Neutrophil (primary cell): ENCODE data around the gene RGS19.

Experiments used
- H3K27ac ChIP-seq: fragments of 200-600 bp; sonication (generic); 2 replicates; pipeline ENCODE4 v1.5.1; 2016; ENCODE audit warnings: mild to moderate bottlenecking, moderate library complexity
- H3K27me3 ChIP-seq: fragments of 200-600 bp; sonication (generic); 2 replicates; pipeline ENCODE4 v1.6.0; 2016; ENCODE audit warnings: mild to moderate bottlenecking
- H3K36me3 ChIP-seq: fragments of 200-600 bp; sonication (generic); 2 replicates; pipeline ENCODE4 v1.5.1; 2017
- H3K4me1 ChIP-seq, 2 experiments: fragments of 200-600 bp in 1 of 2; sonication (generic) in 1 of 2; 1 replicate in 1 of 2; 2 replicates in 1 of 2; pipeline versions ENCODE4 v1.5.1 to v1.6.1; 2013 to 2016; ENCODE audit warnings: low read depth in 1 of 2, low read length in 1 of 2, mild to moderate bottlenecking in 1 of 2, moderate library complexity in 1 of 2; ENCODE audit not compliant: control insufficient read depth in 1 of 2, insufficient read depth in 1 of 2
- H3K4me3 ChIP-seq, 2 experiments: fragments of 200-600 bp in 1 of 2; sonication (generic) in 1 of 2; 1 replicate in 1 of 2; 2 replicates in 1 of 2; pipeline ENCODE4 v1.5.1; 2013 to 2016; ENCODE audit warnings: low read depth in 1 of 2, low read length in 1 of 2, mild to moderate bottlenecking in 1 of 2, moderate library complexity in 1 of 2
- H3K9me3 ChIP-seq: fragments of 200-600 bp; sonication (generic); 2 replicates; pipeline ENCODE4 v1.5.1; 2016
- TF ChIP-seq, protein P1 (sequence below): fragments of 200-600 bp; sonication (generic); IDR thresholded peaks from 2 replicates; pipeline ENCODE4 v1.5.1; 2016; ENCODE audit warnings: antibody characterized with exemption

Gene RGS19

GRCh38 chr20:64023361-64024140, 55.8 kb downstream of the RGS19 start:
- TF ChIP-seq, protein P1, sequence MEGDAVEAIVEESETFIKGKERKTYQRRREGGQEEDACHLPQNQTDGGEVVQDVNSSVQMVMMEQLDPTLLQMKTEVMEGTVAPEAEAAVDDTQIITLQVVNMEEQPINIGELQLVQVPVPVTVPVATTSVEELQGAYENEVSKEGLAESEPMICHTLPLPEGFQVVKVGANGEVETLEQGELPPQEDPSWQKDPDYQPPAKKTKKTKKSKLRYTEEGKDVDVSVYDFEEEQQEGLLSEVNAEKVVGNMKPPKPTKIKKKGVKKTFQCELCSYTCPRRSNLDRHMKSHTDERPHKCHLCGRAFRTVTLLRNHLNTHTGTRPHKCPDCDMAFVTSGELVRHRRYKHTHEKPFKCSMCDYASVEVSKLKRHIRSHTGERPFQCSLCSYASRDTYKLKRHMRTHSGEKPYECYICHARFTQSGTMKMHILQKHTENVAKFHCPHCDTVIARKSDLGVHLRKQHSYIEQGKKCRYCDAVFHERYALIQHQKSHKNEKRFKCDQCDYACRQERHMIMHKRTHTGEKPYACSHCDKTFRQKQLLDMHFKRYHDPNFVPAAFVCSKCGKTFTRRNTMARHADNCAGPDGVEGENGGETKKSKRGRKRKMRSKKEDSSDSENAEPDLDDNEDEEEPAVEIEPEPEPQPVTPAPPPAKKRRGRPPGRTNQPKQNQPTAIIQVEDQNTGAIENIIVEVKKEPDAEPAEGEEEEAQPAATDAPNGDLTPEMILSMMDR, result no peak
- H3K36me3 ChIP-seq, result peaks cover 94% of the 10 kb centered on the region
- no peak overlapping the region for H3K4me3 ChIP-seq
- no peak overlapping the region for H3K27ac ChIP-seq
- peaks cover 8 to 15% of the 10 kb centered on the region in 2 experiments for H3K4me1 ChIP-seq
- H3K9me3 ChIP-seq, result no peaks in the 10 kb centered on the region
- no peaks in the 10 kb centered on the region for H3K27me3 ChIP-seq
